ENCODE measurements around the gene RUSF1. TPM values are rescaled to one million over a fixed set of nuclear protein-coding genes. Genes with fewer than 3 reads are reported as not detected.

RUSF1 gene
- total and polyA plus RNA-seq, 10 of the 15 experiments (the other 5 are each of a cell fraction or from before 2014, with no cell fraction given): 0.20 to 46.3 (median 29.7) TPM

GRCh38 chr16:31527734-31528274, 19.6 kb upstream of the RUSF1 start, which contains the start of gene AHSP (continued):
- no peak for TF ChIP-seq ZNF687 (IDR thresholded peaks at IDR 0.05)
- no peak for TF ChIP-seq PAX8 (IDR thresholded peaks at IDR 0.05)
- no peak for TF ChIP-seq NR2C2 (IDR thresholded peaks at IDR 0.05; ENCODE audit: borderline replicate concordance, control insufficient read depth, insufficient read length, low read depth)
- no peak for TF ChIP-seq PKNOX1 (IDR thresholded peaks at IDR 0.05)
- no peak for TF ChIP-seq PBX3 (IDR thresholded peaks at IDR 0.05; ENCODE audit: insufficient replicate concordance, low read depth, low read length)
- no peak for TF ChIP-seq IRF3 (IDR thresholded peaks at IDR 0.05)
- TF ChIP-seq RFX5 (IDR thresholded peaks at IDR 0.05; ENCODE audit: low read depth, low read length): no peak
- no peak for TF ChIP-seq BRCA1 (IDR thresholded peaks at IDR 0.05; ENCODE audit: low read depth, low read length)
- no peak for TF ChIP-seq ELK1 (IDR thresholded peaks at IDR 0.05; ENCODE audit: low read depth, low read length)
- TF ChIP-seq NFYA (IDR thresholded peaks at IDR 0.05; ENCODE audit: borderline replicate concordance, low read depth, low read length): no peak

Measured in GM12878 (cell line).